Mesodermal cell (in vitro differentiated cells): Measurements from ENCODE around the gene PAX5.
"Not testable (repeated sequence)": the region's sequence is repeated elsewhere in the genome, so short reads cannot be mapped to it uniquely, and the experiment has no call there.

Source experiments
- H3K27ac ChIP-seq: 2 replicates; pipeline ENCODE4 v1.7.0; 2013; ENCODE audit warnings: mild to moderate bottlenecking, low read depth, low read length, moderate library complexity; ENCODE audit not compliant: severe bottlenecking
- H3K36me3 ChIP-seq: 2 replicates; pipeline ENCODE4 v1.7.1; 2013; ENCODE audit warnings: mild to moderate bottlenecking, low read length, moderate library complexity; ENCODE audit not compliant: control insufficient read depth, insufficient read depth
- H3K4me1 ChIP-seq: one replicate; pipeline ENCODE4 v1.7.1; 2013; ENCODE audit warnings: mild to moderate bottlenecking, low read length; ENCODE audit not compliant: insufficient read depth, control insufficient read depth, poor library complexity, severe bottlenecking
- H3K4me3 ChIP-seq: 2 replicates; pipeline ENCODE4 v1.7.0; 2013; ENCODE audit warnings: low read length, control low read depth, mild to moderate bottlenecking; ENCODE audit not compliant: insufficient read depth, poor library complexity, severe bottlenecking; ENCODE audit errors: extremely low read depth
- H3K9me3 ChIP-seq: 2 replicates; pipeline ENCODE4 v1.7.1; 2013; ENCODE audit warnings: mild to moderate bottlenecking, low read length, moderate library complexity; ENCODE audit not compliant: control insufficient read depth
- WGBS, 2 experiments: methylation state at CpG; one replicate each; pipeline ENCODE4 v1.1.5; 2013; ENCODE audit warnings: missing lambda C conversion rate in 2 of 2; ENCODE audit not compliant: insufficient coverage in 2 of 2; 5-methylcytosine and 5-hydroxymethylcytosine counted together

Gene PAX5

GRCh38 chr9:37060833-37061232 lies 26.8 kb upstream of the PAX5 start:
- Histone ChIP-seq H3K4me1 (no peaks in the 10 kb centered on the region), H3K4me3 (no peak overlapping the region), H3K9me3 (no peaks in the 10 kb centered on the region), H3K36me3 (no peaks in the 10 kb centered on the region), H3K27ac (no peak overlapping the region)
- 84 to 88% methylated on average over 1 to 4 of the region's 4 CpGs for WGBS, 2 experiments

- Histone ChIP-seq H3K4me1 (no peaks in the 10 kb centered on the region), H3K9me3 (no peaks in the 10 kb centered on the region), H3K36me3 (no peaks in the 10 kb centered on the region), H3K27ac (no peak overlapping the region), H3K4me3 (no peak overlapping the region)
- no CpG with 5 or more reads among the region's 2 CpGs for WGBS, 2 experiments
Measured at GRCh38 chr9:37056046-37056920, 22.2 kb upstream of the PAX5 start.

GRCh38 chr9:37054363-37054720 lies 20.3 kb upstream of the PAX5 start:
- H3K4me1 ChIP-seq, H3K9me3 ChIP-seq, H3K27ac ChIP-seq, H3K36me3 ChIP-seq, H3K4me3 ChIP-seq: not testable (repeated sequence)
- 64 to 67% methylated on average over 2 of the region's 2 CpGs for WGBS, 2 experiments

- no peak overlapping the region for H3K4me3 ChIP-seq
- H3K9me3 ChIP-seq: no peaks in the 10 kb centered on the region
- H3K27ac ChIP-seq: no peak overlapping the region
- 55 to 63% methylated on average over 4 to 5 of the region's 5 CpGs for WGBS, 2 experiments
- no peaks in the 10 kb centered on the region for H3K4me1 ChIP-seq
- H3K36me3 ChIP-seq: no peaks in the 10 kb centered on the region
Measured at GRCh38 chr9:37053684-37054362, 19.8 kb upstream of the PAX5 start.

GRCh38 chr9:37046683-37047082 lies 12.6 kb upstream of the PAX5 start:
- H3K36me3 ChIP-seq: no peaks in the 10 kb centered on the region
- no peaks in the 10 kb centered on the region for H3K4me1 ChIP-seq

GRCh38 chr9:37042421-37042820 lies 8.4 kb upstream of the PAX5 start:
- 67% methylated on average over 1 of the region's 3 CpGs; no CpG with 5 or more reads in 1 of the 2 experiments for WGBS, 2 experiments
- Histone ChIP-seq H3K4me3 (no peak overlapping the region), H3K4me1 (no peaks in the 10 kb centered on the region), H3K36me3 (no peaks in the 10 kb centered on the region), H3K27ac (no peak overlapping the region), H3K9me3 (no peaks in the 10 kb centered on the region)

More at GRCh38 chr9:37046683-37047082, 12.6 kb upstream of the PAX5 start:
- H3K4me3 ChIP-seq: no peak overlapping the region
- 90 to 92% methylated on average over 7 of the region's 7 CpGs for whole genome bisulfite sequencing, 2 experiments
- H3K27ac ChIP-seq: no peak overlapping the region
- no peaks in the 10 kb centered on the region for H3K9me3 ChIP-seq

- no peaks in the 10 kb centered on the region for H3K36me3 ChIP-seq
- no peaks in the 10 kb centered on the region for H3K9me3 ChIP-seq
- H3K4me3 ChIP-seq: no peak overlapping the region
- no peak overlapping the region for H3K27ac ChIP-seq
- WGBS, 2 experiments: 57 to 62% methylated on average over 7 of the region's 8 CpGs
- peaks cover 4% of the 10 kb centered on the region for H3K4me1 ChIP-seq
Measured at GRCh38 chr9:37040508-37041127, 6.5 kb upstream of the PAX5 start.

GRCh38 chr9:37038943-37039464 lies 4.9 kb upstream of the PAX5 start:
- Histone ChIP-seq H3K9me3 (no peaks in the 10 kb centered on the region), H3K4me3 (no peak overlapping the region), H3K4me1 (peaks cover 13% of the 10 kb centered on the region), H3K36me3 (no peaks in the 10 kb centered on the region), H3K27ac (no peak overlapping the region)
- WGBS, 2 experiments: 80 to 83% methylated on average over 5 to 11 of the region's 14 CpGs

GRCh38 chr9:37038302-37038942 lies 4.4 kb upstream of the PAX5 start:
- no peaks in the 10 kb centered on the region for H3K36me3 ChIP-seq
- 25 to 32% methylated on average over 5 to 10 of the region's 14 CpGs for WGBS, 2 experiments
- H3K4me1 ChIP-seq: peaks cover 13% of the 10 kb centered on the region
- H3K27ac ChIP-seq: no peak overlapping the region
- H3K9me3 ChIP-seq: no peaks in the 10 kb centered on the region
- no peak overlapping the region for H3K4me3 ChIP-seq

- Histone ChIP-seq H3K27ac (peak overlapping the region; percentile 23), H3K4me3 (peak overlapping the region; percentile 29), H3K4me1 (peaks cover 13% of the 10 kb centered on the region), H3K36me3 (no peaks in the 10 kb centered on the region), H3K9me3 (no peaks in the 10 kb centered on the region)
- WGBS, 2 experiments: 4 to 5% methylated on average over 58 to 61 of the region's 63 CpGs
Measured at GRCh38 chr9:37037503-37038301, 3.6 kb upstream of the PAX5 start.
